Measurements from ENCODE around the gene SMARCE1. TPM values are rescaled to one million over a fixed set of nuclear protein-coding genes. Genes with fewer than 3 reads are reported as not detected.

Gene SMARCE1
- total RNA-seq, 1 donor from 2014 or later = 115 TPM

DNA sequence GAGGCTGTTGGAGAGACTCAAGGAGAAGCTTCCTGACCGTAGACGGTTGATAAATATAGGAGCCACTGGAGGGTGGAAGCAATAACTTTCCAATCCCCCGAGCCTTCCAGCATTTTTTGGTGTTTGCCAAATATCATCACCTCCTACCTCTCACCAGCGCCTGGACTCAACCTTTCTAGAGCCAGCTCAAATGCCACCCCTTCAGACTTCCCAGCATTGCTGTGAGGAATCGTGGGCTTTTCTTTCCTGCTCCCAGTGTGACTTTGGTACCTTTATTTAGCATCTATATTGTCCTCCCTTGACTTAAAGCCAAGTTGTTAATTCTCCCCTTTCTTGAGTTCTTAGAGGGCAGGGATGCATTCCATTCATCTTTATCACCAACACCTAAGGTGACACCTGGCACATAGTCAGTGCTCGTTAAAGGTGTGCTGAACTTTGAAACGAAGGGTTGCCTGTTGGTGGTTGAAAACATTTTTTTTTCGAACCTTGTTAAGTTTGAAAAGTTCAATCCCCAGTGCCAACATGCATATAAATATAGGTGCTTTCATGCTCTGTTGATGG is 47.1 kb downstream of the SMARCE1 start:
- no peaks in the 10 kb centered on the region for H3K27me3 ChIP-seq (ENCODE audit: control insufficient read depth, insufficient read depth, low read length)
- DNase-seq (ENCODE audit: low read depth) = no peak
- H3K36me3 ChIP-seq (ENCODE audit: control insufficient read depth, insufficient read depth, low read length) = no peaks in the 10 kb centered on the region
- no peak overlapping the region for H3K4me3 ChIP-seq (ENCODE audit: low read depth, low read length)
- TF ChIP-seq, protein P1, sequence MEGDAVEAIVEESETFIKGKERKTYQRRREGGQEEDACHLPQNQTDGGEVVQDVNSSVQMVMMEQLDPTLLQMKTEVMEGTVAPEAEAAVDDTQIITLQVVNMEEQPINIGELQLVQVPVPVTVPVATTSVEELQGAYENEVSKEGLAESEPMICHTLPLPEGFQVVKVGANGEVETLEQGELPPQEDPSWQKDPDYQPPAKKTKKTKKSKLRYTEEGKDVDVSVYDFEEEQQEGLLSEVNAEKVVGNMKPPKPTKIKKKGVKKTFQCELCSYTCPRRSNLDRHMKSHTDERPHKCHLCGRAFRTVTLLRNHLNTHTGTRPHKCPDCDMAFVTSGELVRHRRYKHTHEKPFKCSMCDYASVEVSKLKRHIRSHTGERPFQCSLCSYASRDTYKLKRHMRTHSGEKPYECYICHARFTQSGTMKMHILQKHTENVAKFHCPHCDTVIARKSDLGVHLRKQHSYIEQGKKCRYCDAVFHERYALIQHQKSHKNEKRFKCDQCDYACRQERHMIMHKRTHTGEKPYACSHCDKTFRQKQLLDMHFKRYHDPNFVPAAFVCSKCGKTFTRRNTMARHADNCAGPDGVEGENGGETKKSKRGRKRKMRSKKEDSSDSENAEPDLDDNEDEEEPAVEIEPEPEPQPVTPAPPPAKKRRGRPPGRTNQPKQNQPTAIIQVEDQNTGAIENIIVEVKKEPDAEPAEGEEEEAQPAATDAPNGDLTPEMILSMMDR (IDR thresholded peaks at IDR 0.05; ENCODE audit: insufficient read depth, low read length, poor library complexity, severe bottlenecking) = no peak

DNA sequence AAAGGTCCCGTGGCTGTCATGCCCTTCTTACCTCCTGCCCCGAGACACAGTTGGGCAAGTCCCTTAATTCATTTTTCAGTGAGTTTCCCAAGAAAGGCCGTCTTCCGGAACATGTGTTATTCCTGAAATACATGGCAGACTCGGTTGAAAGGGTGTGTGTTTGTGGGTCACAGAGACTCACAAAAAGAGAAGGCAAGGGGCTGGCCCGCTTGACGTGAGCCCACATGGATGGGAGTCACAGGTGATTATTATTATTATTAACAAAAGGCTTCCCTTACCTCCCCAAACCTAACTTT is 48.2 kb downstream of the SMARCE1 start:
- Histone ChIP-seq H3K27me3 (ENCODE audit: control insufficient read depth, insufficient read depth, low read length) (no peaks in the 10 kb centered on the region), H3K36me3 (ENCODE audit: control insufficient read depth, insufficient read depth, low read length) (no peaks in the 10 kb centered on the region), H3K4me3 (ENCODE audit: low read depth, low read length) (no peak overlapping the region)
- DNase-seq (ENCODE audit: low read depth) = no peak
- TF ChIP-seq, protein P1 (IDR thresholded peaks at IDR 0.05; ENCODE audit: insufficient read depth, low read length, poor library complexity, severe bottlenecking) = no peak

GRCh38 chr17:40598619-40599467 is 48.8 kb downstream of the SMARCE1 start:
- H3K27me3 ChIP-seq (ENCODE audit: control insufficient read depth, insufficient read depth, low read length) = no peaks in the 10 kb centered on the region
- no peaks in the 10 kb centered on the region for H3K36me3 ChIP-seq (ENCODE audit: control insufficient read depth, insufficient read depth, low read length)
- no peak for DNase-seq (ENCODE audit: low read depth)
- TF ChIP-seq, protein P1 (IDR thresholded peaks at IDR 0.05; ENCODE audit: insufficient read depth, low read length, poor library complexity, severe bottlenecking) = no peak
- no peak overlapping the region for H3K4me3 ChIP-seq (ENCODE audit: low read depth, low read length)

DNA sequence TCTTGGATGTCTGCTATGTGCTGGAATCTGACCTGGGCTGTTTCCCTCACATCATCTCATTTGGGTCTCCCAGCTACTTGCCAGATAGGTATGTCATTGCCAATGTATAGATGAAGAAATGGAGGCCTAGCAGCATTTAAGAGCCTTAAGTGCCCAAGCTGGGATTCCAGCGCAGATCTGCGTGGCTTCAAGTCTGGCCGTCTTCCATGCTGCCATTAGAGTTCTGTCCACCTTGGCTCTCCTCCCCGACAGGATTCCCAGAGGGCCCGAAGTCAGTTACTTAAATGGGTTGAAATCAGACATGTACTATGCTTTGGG is 49.4 kb downstream of the SMARCE1 start:
- Histone ChIP-seq H3K36me3 (ENCODE audit: control insufficient read depth, insufficient read depth, low read length) (no peaks in the 10 kb centered on the region), H3K4me3 (ENCODE audit: low read depth, low read length) (no peak overlapping the region)
- TF ChIP-seq, protein P1 (IDR thresholded peaks at IDR 0.05; ENCODE audit: insufficient read depth, low read length, poor library complexity, severe bottlenecking) = no peak

GRCh38 chr17:40597556-40598300 is 49.9 kb downstream of the SMARCE1 start:
- TF ChIP-seq, protein P1 (IDR thresholded peaks at IDR 0.05; ENCODE audit: insufficient read depth, low read length, poor library complexity, severe bottlenecking) = no peak
- no peaks in the 10 kb centered on the region for H3K27me3 ChIP-seq (ENCODE audit: control insufficient read depth, insufficient read depth, low read length)

More for the DNA sequence above, 49.4 kb downstream of the SMARCE1 start:
- H3K27me3 ChIP-seq (ENCODE audit: control insufficient read depth, insufficient read depth, low read length) = no peaks in the 10 kb centered on the region
- DNase-seq (ENCODE audit: low read depth) = no peak

More at GRCh38 chr17:40597556-40598300, 49.9 kb downstream of the SMARCE1 start:
- Histone ChIP-seq H3K36me3 (ENCODE audit: control insufficient read depth, insufficient read depth, low read length) (no peaks in the 10 kb centered on the region), H3K4me3 (ENCODE audit: low read depth, low read length) (no peak overlapping the region)
- no peak for DNase-seq (ENCODE audit: low read depth)

All from kidney epithelial cell (primary cell).